ENCODE results near the gene PPT2. TPM values are rescaled to one million over a fixed set of nuclear protein-coding genes. Genes with fewer than 3 reads are reported as not detected.
"Not testable (repeated sequence)": the region's sequence is repeated elsewhere in the genome, so short reads cannot be mapped to it uniquely, and the experiment has no call there.

Gene PPT2
- total RNA-seq, 4 donors from 2014 or later: 13.1 to 80.0 (median 28.1) TPM

GRCh38 chr6:32137454-32137853 lies 16.5 kb upstream of the PPT2 start:
- no peaks in the 10 kb centered on the region for H3K36me3 ChIP-seq

GRCh38 chr6:32139590-32139989 lies 14.4 kb upstream of the PPT2 start:
- peaks cover 0 to 17% (median 4%) of the 10 kb centered on the region in 4 donors for H3K4me1 ChIP-seq
- DNase-seq: no peak
- no peaks in the 10 kb centered on the region for H3K9me3 ChIP-seq
- WGBS, 2 donors (ENCODE audit: low coverage in 1 of 2): 33 to 78% methylated on average over 3 to 5 of the region's 5 CpGs
- intact Hi-C loops (cut with DNase I; ENCODE audit: low total_unique reads): no loop called here
- H3K4me3 ChIP-seq: no peak overlapping the region
- H3K36me3 ChIP-seq: no peaks in the 10 kb centered on the region
- TF ChIP-seq CTCF (IDR thresholded peaks at IDR 0.05) (no peak), POLR2AphosphoS5 (IDR thresholded peaks at IDR 0.05) (no peak), EP300 (IDR thresholded peaks at IDR 0.05; ENCODE audit: low read depth) (no peak)
- in situ Hi-C loops (cut with MboI; ENCODE audit: low pct_ligation_motif_present in 1 of 4, low pct_unique_long_range_greater_than_20kb in 1 of 4, low sequenced_read_pairs in 3 of 4): no loop called here
- H3K27ac ChIP-seq: no peak overlapping the region
- no peaks in the 10 kb centered on the region for H3K27me3 ChIP-seq

More at GRCh38 chr6:32137454-32137853, 16.5 kb upstream of the PPT2 start:
- Histone ChIP-seq H3K27ac (no peak overlapping the region), H3K4me1 (peaks cover 0 to 10% (median 0%) of the 10 kb centered on the region in 4 donors), H3K4me3 (no peak overlapping the region), H3K27me3 (no peaks in the 10 kb centered on the region), H3K9me3 (no peaks in the 10 kb centered on the region)
- TF ChIP-seq POLR2A (IDR thresholded peaks at IDR 0.05) (no peak), POLR2AphosphoS5 (IDR thresholded peaks at IDR 0.05) (no peak), CTCF (IDR thresholded peaks at IDR 0.05) (no peak), EP300 (IDR thresholded peaks at IDR 0.05; ENCODE audit: low read depth) (no peak)
- intact Hi-C loops (cut with DNase I; ENCODE audit: low total_unique reads) (no loop called here), in situ Hi-C loops (cut with MboI; ENCODE audit: low pct_ligation_motif_present in 1 of 4, low pct_unique_long_range_greater_than_20kb in 1 of 4, low sequenced_read_pairs in 3 of 4) (no loop called here)
- no peak for DNase-seq

- intact Hi-C loops (cut with DNase I; ENCODE audit: low total_unique reads): no loop called here
- no peak for TF ChIP-seq POLR2AphosphoS5 (IDR thresholded peaks at IDR 0.05)
- no peak for TF ChIP-seq POLR2A (IDR thresholded peaks at IDR 0.05)
- TF ChIP-seq EP300 (IDR thresholded peaks at IDR 0.05; ENCODE audit: low read depth): no peak
- no peak for TF ChIP-seq CTCF (IDR thresholded peaks at IDR 0.05)
- no peak for DNase-seq
- Histone ChIP-seq H3K27me3 (no peaks in the 10 kb centered on the region), H3K27ac (no peak overlapping the region), H3K36me3 (no peaks in the 10 kb centered on the region), H3K4me3 (no peak overlapping the region), H3K9me3 (no peaks in the 10 kb centered on the region), H3K4me1 (peaks cover 0 to 17% (median 4%) of the 10 kb centered on the region in 4 donors)
- WGBS, 2 donors (ENCODE audit: low coverage in 1 of 2): 68 to 89% methylated on average over 4 to 5 of the region's 5 CpGs
- in situ Hi-C loops (cut with MboI; ENCODE audit: low pct_ligation_motif_present in 1 of 4, low pct_unique_long_range_greater_than_20kb in 1 of 4, low sequenced_read_pairs in 3 of 4): no loop called here
These were observed 13.4 kb upstream of the PPT2 start for GRCh38 chr6:32140420-32141046.

- peak; percentile 65 for DNase-seq
- intact Hi-C loops (cut with DNase I; ENCODE audit: low total_unique reads); H3K4me3 ChIP-seq; H3K36me3 ChIP-seq; in situ Hi-C loops (cut with MboI; ENCODE audit: low pct_ligation_motif_present in 1 of 4, low pct_unique_long_range_greater_than_20kb in 1 of 4, low sequenced_read_pairs in 3 of 4); H3K9me3 ChIP-seq: not testable (repeated sequence)
- Histone ChIP-seq H3K27me3 (peaks cover 10% of the 10 kb centered on the region), H3K4me1 (peaks cover 0 to 17% (median 4%) of the 10 kb centered on the region in 4 donors), H3K27ac (peak overlapping the region in 3 of 4 donors; percentile 24 to 65 (median 60))
- 39 to 42% methylated on average over 7 of the region's 7 CpGs for WGBS, 2 donors (ENCODE audit: low coverage in 1 of 2)
These were observed 9.7 kb upstream of the PPT2 start for GRCh38 chr6:32144238-32144637.

- no peak overlapping the region for H3K4me3 ChIP-seq
- no peaks in the 10 kb centered on the region for H3K9me3 ChIP-seq
- H3K27me3 ChIP-seq: peaks cover 13% of the 10 kb centered on the region
- peaks cover 0 to 27% (median 14%) of the 10 kb centered on the region in 4 donors for H3K4me1 ChIP-seq
- no peaks in the 10 kb centered on the region for H3K36me3 ChIP-seq
- 90% methylated on average over 1 of the region's 1 CpG; no CpG with 5 or more reads in 1 of the 2 donors for WGBS, 2 donors (ENCODE audit: low coverage in 1 of 2)
- no peak for DNase-seq
- in situ Hi-C loops (cut with MboI; ENCODE audit: low pct_ligation_motif_present in 1 of 4, low pct_unique_long_range_greater_than_20kb in 1 of 4, low sequenced_read_pairs in 3 of 4) (no loop called here), intact Hi-C loops (cut with DNase I; ENCODE audit: low total_unique reads) (no loop called here)
- TF ChIP-seq POLR2AphosphoS5 (IDR thresholded peaks at IDR 0.05) (no peak), EP300 (IDR thresholded peaks at IDR 0.05; ENCODE audit: low read depth) (no peak), POLR2A (IDR thresholded peaks at IDR 0.05) (no peak), CTCF (IDR thresholded peaks at IDR 0.05) (no peak)
- no peak overlapping the region for H3K27ac ChIP-seq
These were observed 7.7 kb upstream of the PPT2 start for GRCh38 chr6:32146287-32146686.
